Panc1 (cell line): Measurements from ENCODE around the gene PHC1. TPM values are rescaled to one million over a fixed set of nuclear protein-coding genes. Genes with fewer than 3 reads are reported as not detected.

Experiments
- ATAC-seq: fragments of 200-7000 bp; cut with Tn5 transposase; 2 replicates; pipeline ENCODE4 v1.9.1; 2020; ENCODE audit warnings: mild to moderate bottlenecking, moderate library complexity
- BruUV-seq: library from RNA; stranded (reverse); fragments of 400-500 nt; replicated peaks from 2 replicates; lab custom pipeline; 2021; lab: Mats Ljungman, UMichigan
- CTCF ChIA-PET: fragments of 300-600 bp; sonication (Branson Sonifier 250); formaldehyde crosslinking; loops from one replicate; lab custom pipeline; 2022; ENCODE audit warnings: antibody characterized with exemption; lab: Charles Lee
- POLR2A ChIA-PET: fragments of 300-600 bp; sonication (Branson Sonifier 250); formaldehyde crosslinking; loops from one replicate; lab custom pipeline; 2022; ENCODE audit warnings: antibody characterized with exemption; lab: Charles Lee
- DNase-seq: peaks from one replicate; pipeline ENCODE4 v3.0.0-alpha.2; 2010; ENCODE audit warnings: low read depth, low spot score
- H3K27ac ChIP-seq: 2 replicates; pipeline ENCODE4 v1.5.1; 2011; ENCODE audit warnings: mild to moderate bottlenecking, low read length, inconsistent platforms
- H3K27me3 ChIP-seq: fragments of 200-500 bp; sonication (Bioruptor generic); 2 replicates; pipeline ENCODE4 v1.6.0; 2014; ENCODE audit warnings: low read length, inconsistent platforms; ENCODE audit not compliant: control insufficient read depth, insufficient read depth
- H3K36me3 ChIP-seq: fragments of 200-500 bp; sonication (Bioruptor generic); 2 replicates; pipeline ENCODE4 v1.5.1; 2014; ENCODE audit warnings: inconsistent platforms, mild to moderate bottlenecking, low read length, moderate library complexity; ENCODE audit not compliant: control insufficient read depth, insufficient read depth
- H3K4me1 ChIP-seq: 2 replicates; pipeline ENCODE4 v1.5.1; 2011; ENCODE audit warnings: inconsistent platforms, mild to moderate bottlenecking, low read length, moderate library complexity; ENCODE audit not compliant: control insufficient read depth, insufficient read depth
- H3K4me3 ChIP-seq, 2 experiments: 2 replicates each; pipeline ENCODE4 v1.5.1; 2011 to 2012; ENCODE audit warnings: low read depth in 2 of 2, low read length in 2 of 2, mild to moderate bottlenecking in 2 of 2, inconsistent platforms in 1 of 2, moderate library complexity in 1 of 2
- H3K9me3 ChIP-seq: fragments of 200-500 bp; sonication (Bioruptor generic); 2 replicates; pipeline ENCODE4 v1.5.1; 2014; ENCODE audit warnings: low read depth, mild to moderate bottlenecking, inconsistent platforms, low read length, moderate library complexity; ENCODE audit not compliant: control insufficient read depth, insufficient read depth
- POLR2AphosphoS5 ChIP-seq: IDR thresholded peaks from 2 replicates; pipeline ENCODE4 v1.6.1; 2012; ENCODE audit warnings: mild to moderate bottlenecking, low read depth, low read length, moderate library complexity
- SIN3A ChIP-seq: IDR thresholded peaks from 2 replicates; pipeline ENCODE4 v1.6.1; 2012; ENCODE audit warnings: low read depth, mild to moderate bottlenecking, low read length, moderate library complexity, borderline replicate concordance; ENCODE audit not compliant: insufficient read depth
- TCF7L2 ChIP-seq: IDR thresholded peaks from 2 replicates; pipeline ENCODE4 v1.6.1; 2011; ENCODE audit warnings: mild to moderate bottlenecking, low read depth, low read length, inconsistent platforms
- in situ Hi-C: cut with HindIII; loops from 2 replicates; pipeline ENCODE4 v1.10.0; 2016; ENCODE audit warnings: low sequenced_read_pairs, low pct_unique_long_range_greater_than_20kb
- intact Hi-C: fragments of 100-400 bp; cut with micrococcal nuclease; formaldehyde crosslinking; loops from one replicate; pipeline ENCODE4 v1.10.0; 2022; ENCODE audit not compliant: unreplicated experiment
- total RNA-seq: library from RNA; stranded (reverse); gene quantifications from one replicate; pipeline ENCODE4 v1.2.1, GENCODE V29; 2021; ENCODE audit not compliant: unreplicated experiment
- TF ChIP-seq, protein P1 (sequence below): fragments of 450-650 bp; IDR thresholded peaks from 2 replicates; pipeline ENCODE4 v1.5.1; 2017; ENCODE audit warnings: mild to moderate bottlenecking
- TF ChIP-seq, protein P2 (sequence below), 2 experiments: IDR thresholded peaks; 2 replicates each; pipeline ENCODE4 v1.6.1; 2011 to 2012; ENCODE audit warnings: low read depth in 2 of 2, control low read depth in 1 of 2, low read length in 1 of 2, mild to moderate bottlenecking in 1 of 2, moderate library complexity in 1 of 2; ENCODE audit not compliant: insufficient read depth in 1 of 2

The PHC1 gene
- total RNA-seq, 1 experiment from 2014 or later = 15.6 TPM

DNA sequence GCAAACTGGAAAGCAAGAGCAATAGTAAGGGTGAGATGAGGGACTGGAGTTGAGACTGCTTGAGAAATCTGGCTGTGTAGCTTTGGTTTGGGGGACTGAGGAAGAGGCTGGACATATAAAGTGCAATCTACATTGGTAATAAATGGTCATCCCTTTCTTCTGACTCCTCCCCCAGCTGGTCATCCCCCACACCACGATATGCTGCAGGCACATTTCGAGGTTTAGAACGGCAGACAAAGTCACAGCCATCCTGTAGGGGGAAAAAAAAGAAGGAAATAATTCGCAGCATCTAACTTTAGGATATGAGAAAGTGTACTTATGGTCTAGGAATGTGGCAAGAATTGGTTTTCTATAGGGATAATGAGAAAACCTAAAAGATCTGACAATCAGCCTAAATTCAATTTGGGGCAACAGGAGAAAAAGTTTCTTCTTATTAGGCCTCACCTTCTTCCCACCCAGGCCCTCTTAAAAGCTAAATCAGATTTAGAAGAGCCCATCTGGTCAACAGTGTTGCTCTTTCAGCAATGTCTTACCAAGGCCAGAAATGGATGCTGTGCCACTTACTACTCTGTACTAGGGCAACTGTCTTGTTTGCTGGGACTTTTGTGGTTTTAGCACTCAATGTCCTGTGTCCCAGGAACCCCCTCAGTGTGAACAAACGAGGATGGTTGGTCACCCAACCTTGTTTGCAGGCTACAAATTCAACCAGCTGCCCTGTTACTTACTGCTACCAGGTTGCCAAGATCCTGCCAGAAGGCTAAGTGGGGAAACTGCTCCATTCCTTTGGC is 27.6 kb downstream of the PHC1 start:
- in situ Hi-C loops (no loop called here), intact Hi-C loops (no loop called here)
- TF ChIP-seq TCF7L2 = no peak
- Histone ChIP-seq H3K36me3 (peaks cover 17% of the 10 kb centered on the region), H3K4me1 (no peaks in the 10 kb centered on the region; the same call in 1 of the 2 replicates), H3K9me3 (no peaks in the 10 kb centered on the region), H3K27ac (no peak overlapping the region), H3K27me3 (no peaks in the 10 kb centered on the region), H3K4me3 (no peak overlapping the region)
- BruUV-seq = no TSS peak
- no peak for DNase-seq
- CTCF ChIA-PET = no interaction called here
- POLR2A ChIA-PET = no interaction called here
- no peak for ATAC-seq

DNA sequence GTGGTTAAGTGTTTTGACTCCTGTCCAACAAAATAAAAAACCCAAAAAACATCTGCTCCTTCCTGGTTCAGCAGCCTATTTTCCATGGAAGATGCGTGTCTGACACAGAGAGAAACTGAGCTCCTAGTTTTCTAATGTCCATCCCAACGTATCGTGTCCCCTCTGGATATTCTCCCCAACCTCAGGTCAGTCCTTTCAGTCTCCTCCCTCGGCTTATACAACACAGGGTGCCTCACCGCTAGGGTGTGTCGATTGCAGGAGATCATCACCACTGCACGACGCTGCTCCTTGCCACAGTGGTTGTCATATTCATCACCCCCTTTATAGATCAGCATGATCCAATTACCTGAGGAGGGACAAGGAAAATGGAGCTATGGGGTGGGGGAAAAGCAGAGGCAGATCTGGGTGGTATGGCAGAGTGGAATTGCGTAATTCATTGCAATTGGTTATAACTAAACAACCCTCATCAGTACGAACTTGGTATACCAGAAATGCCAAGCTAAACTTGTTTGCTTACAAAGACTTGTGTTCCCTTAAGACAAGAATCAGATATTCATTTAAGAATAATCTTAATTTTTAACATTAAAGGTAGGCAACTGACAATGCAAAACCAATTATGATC is 29.4 kb downstream of the PHC1 start:
- TF ChIP-seq SIN3A = no peak
- TF ChIP-seq, protein P1, sequence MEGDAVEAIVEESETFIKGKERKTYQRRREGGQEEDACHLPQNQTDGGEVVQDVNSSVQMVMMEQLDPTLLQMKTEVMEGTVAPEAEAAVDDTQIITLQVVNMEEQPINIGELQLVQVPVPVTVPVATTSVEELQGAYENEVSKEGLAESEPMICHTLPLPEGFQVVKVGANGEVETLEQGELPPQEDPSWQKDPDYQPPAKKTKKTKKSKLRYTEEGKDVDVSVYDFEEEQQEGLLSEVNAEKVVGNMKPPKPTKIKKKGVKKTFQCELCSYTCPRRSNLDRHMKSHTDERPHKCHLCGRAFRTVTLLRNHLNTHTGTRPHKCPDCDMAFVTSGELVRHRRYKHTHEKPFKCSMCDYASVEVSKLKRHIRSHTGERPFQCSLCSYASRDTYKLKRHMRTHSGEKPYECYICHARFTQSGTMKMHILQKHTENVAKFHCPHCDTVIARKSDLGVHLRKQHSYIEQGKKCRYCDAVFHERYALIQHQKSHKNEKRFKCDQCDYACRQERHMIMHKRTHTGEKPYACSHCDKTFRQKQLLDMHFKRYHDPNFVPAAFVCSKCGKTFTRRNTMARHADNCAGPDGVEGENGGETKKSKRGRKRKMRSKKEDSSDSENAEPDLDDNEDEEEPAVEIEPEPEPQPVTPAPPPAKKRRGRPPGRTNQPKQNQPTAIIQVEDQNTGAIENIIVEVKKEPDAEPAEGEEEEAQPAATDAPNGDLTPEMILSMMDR = no peak
- no peak for TF ChIP-seq TCF7L2
- TF ChIP-seq, protein P2, sequence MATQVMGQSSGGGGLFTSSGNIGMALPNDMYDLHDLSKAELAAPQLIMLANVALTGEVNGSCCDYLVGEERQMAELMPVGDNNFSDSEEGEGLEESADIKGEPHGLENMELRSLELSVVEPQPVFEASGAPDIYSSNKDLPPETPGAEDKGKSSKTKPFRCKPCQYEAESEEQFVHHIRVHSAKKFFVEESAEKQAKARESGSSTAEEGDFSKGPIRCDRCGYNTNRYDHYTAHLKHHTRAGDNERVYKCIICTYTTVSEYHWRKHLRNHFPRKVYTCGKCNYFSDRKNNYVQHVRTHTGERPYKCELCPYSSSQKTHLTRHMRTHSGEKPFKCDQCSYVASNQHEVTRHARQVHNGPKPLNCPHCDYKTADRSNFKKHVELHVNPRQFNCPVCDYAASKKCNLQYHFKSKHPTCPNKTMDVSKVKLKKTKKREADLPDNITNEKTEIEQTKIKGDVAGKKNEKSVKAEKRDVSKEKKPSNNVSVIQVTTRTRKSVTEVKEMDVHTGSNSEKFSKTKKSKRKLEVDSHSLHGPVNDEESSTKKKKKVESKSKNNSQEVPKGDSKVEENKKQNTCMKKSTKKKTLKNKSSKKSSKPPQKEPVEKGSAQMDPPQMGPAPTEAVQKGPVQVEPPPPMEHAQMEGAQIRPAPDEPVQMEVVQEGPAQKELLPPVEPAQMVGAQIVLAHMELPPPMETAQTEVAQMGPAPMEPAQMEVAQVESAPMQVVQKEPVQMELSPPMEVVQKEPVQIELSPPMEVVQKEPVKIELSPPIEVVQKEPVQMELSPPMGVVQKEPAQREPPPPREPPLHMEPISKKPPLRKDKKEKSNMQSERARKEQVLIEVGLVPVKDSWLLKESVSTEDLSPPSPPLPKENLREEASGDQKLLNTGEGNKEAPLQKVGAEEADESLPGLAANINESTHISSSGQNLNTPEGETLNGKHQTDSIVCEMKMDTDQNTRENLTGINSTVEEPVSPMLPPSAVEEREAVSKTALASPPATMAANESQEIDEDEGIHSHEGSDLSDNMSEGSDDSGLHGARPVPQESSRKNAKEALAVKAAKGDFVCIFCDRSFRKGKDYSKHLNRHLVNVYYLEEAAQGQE (IDR thresholded peaks at IDR 0.05; ENCODE audit: insufficient read depth in 1 of 2, low read depth in 2 of 2, low read length in 1 of 2) = no peak
- ChIA-PET POLR2A (no interaction called here), CTCF (no interaction called here)
- H3K9me3 ChIP-seq = no peaks in the 10 kb centered on the region
- no peak overlapping the region for H3K27ac ChIP-seq
- H3K4me1 ChIP-seq = peaks cover 9% of the 10 kb centered on the region
- H3K4me3 ChIP-seq = no peak overlapping the region
- intact Hi-C loops (no loop called here), in situ Hi-C loops (no loop called here)
- H3K36me3 ChIP-seq = peaks cover 17% of the 10 kb centered on the region
- no peak for ATAC-seq
- DNase-seq = no peak
- BruUV-seq = no TSS peak
- no peaks in the 10 kb centered on the region for H3K27me3 ChIP-seq

DNA sequence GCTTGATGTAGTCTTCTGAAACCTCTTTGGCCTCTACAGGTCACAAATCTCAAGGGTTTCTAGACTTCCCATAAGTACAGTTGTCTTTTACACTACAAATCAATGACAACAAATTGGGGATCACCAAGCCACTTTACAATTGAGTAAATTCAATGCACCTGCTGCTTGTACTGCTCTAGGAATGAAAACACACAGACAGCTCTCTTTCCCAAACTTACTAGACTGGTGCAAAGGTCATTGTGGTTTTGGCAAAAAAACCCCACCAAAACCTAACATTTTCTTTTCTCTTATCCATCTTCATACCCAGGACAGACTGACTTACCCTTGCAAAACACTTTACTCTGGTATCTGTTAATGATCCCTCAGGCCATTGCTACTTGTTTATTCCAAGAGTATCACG is 32.4 kb downstream of the PHC1 start:
- DNase-seq = no peak
- H3K27ac ChIP-seq = no peak overlapping the region
- CTCF ChIA-PET = no interaction called here
- H3K4me3 ChIP-seq = no peak overlapping the region
- in situ Hi-C loops (no loop called here), intact Hi-C loops (no loop called here)
- peaks cover 9% of the 10 kb centered on the region for H3K4me1 ChIP-seq
- BruUV-seq = no TSS peak
- H3K36me3 ChIP-seq = peaks cover 24% of the 10 kb centered on the region
- no peak for ATAC-seq
- no peaks in the 10 kb centered on the region for H3K9me3 ChIP-seq
- TF ChIP-seq TCF7L2 = no peak
- TF ChIP-seq, protein P2 (IDR thresholded peaks at IDR 0.05; ENCODE audit: insufficient read depth in 1 of 2, low read depth in 2 of 2, low read length in 1 of 2) = no peak
- TF ChIP-seq, protein P1 = no peak
- TF ChIP-seq SIN3A = no peak
- no peak for TF ChIP-seq POLR2AphosphoS5
- no peaks in the 10 kb centered on the region for H3K27me3 ChIP-seq
- POLR2A ChIA-PET = no interaction called here
